Esophagus muscularis mucosa (tissue), 4 donors: ENCODE data around the gene ACTR1B.

Experiments used
- CTCF ChIP-seq, 3 experiments: fragments of 200-600 bp in 2 of 3; fragments of 450-650 bp in 1 of 3; sonication (generic) in 2 of 3; IDR thresholded peaks; one replicate each; pipeline ENCODE4 v1.5.1; 2017 to 2019; ENCODE audit warnings: antibody characterized with exemption in 3 of 3, mild to moderate bottlenecking in 2 of 3, moderate library complexity in 1 of 3
- EP300 ChIP-seq: sonication (generic); formaldehyde crosslinking; IDR thresholded peaks from one replicate; pipeline ENCODE4 v1.6.1; 2017; ENCODE audit warnings: antibody characterized with exemption
- POLR2AphosphoS5 ChIP-seq, 2 donors: sonication (generic); formaldehyde crosslinking; IDR thresholded peaks; one replicate each; pipeline ENCODE4 v1.6.1; 2017; ENCODE audit warnings: antibody characterized with exemption in 2 of 2

GRCh38 chr2:97662386-97662894 lies 1.4 kb downstream of the ACTR1B start:
- TF ChIP-seq CTCF (IDR thresholded peaks at IDR 0.05) = no peak
- TF ChIP-seq EP300 = no peak
- peak in 1 of 2 donors; percentile 32 for TF ChIP-seq POLR2AphosphoS5 (IDR thresholded peaks at IDR 0.05)
